ENCODE data around the gene PRKD1. TPM values are rescaled to one million over a fixed set of nuclear protein-coding genes. Genes with fewer than 3 reads are reported as not detected.

PRKD1 gene
- total and polyA plus RNA-seq, 10 of the 15 experiments (the other 5 are each of a cell fraction or from before 2014, with no cell fraction given) = 0.02 to 0.56 TPM; not detected in 8

- Histone ChIP-seq H3K79me2 (ENCODE audit: control insufficient read depth, insufficient read depth, low read length) (no peaks in the 10 kb centered on the region), H3K4me3 (no peak overlapping the region), H2AFZ (ENCODE audit: control insufficient read depth, low read depth, low read length) (no peak overlapping the region), H3K36me3 (ENCODE audit: control insufficient read depth in 2 of 2, insufficient read depth in 2 of 2, low read length in 1 of 2) (no peaks in the 10 kb centered on the region), H3K9ac (ENCODE audit: control insufficient read depth, insufficient read depth, low read length) (no peak overlapping the region), H3K9me3 (replicated peaks; ENCODE audit: control insufficient read depth, insufficient read depth, low read length) (no peaks in the 10 kb centered on the region), H3K4me1 (ENCODE audit: control insufficient read depth, insufficient read depth, low read length) (no peaks in the 10 kb centered on the region), H3K27me3 (replicated peaks in 1 of 2; ENCODE audit: control insufficient read depth in 2 of 2, insufficient read depth in 2 of 2, low read length in 1 of 2) (no peaks in the 10 kb centered on the region), H3K4me2 (ENCODE audit: control insufficient read depth, insufficient read depth) (no peak overlapping the region), H3K27ac (ENCODE audit: control insufficient read depth, insufficient read depth) (no peak overlapping the region), H4K20me1 (ENCODE audit: control insufficient read depth, insufficient read depth) (no peaks in the 10 kb centered on the region)
- no peak for ATAC-seq
- TF ChIP-seq JUNB (IDR thresholded peaks at IDR 0.05) = no peak
- no peak for FAIRE-seq
- CTCF ChIA-PET = interaction anchor here (1.3 kb wide), 1 partner anchor 717 kb away, joined by 3 read pairs; no protein-coding TSS in a partner anchor
- SMC1A ChIA-PET (ENCODE audit: uncharacterized antibody, unreplicated experiment) = interaction anchor here (0.6 to 1.2 kb wide), 5 partner anchors 9 to 936 kb away, joined by 3 read pairs; no protein-coding TSS in a partner anchor
- RAD21 ChIA-PET (ENCODE audit: unreplicated experiment) = no interaction called here
- BruUV-seq (replicated peaks) = no TSS peak
- 71% methylated on average over 4 of the region's 4 CpGs for WGBS (ENCODE audit: insufficient coverage, insufficient replicate concordance, low lambda C conversion rate, missing lambda C conversion rate)
- intact Hi-C loops (cut with micrococcal nuclease; ENCODE audit: unreplicated experiment) (no loop called here), in situ Hi-C loops (cut with MboI) (loop anchor here (5.0 to 10.0 kb wide), 3 partner anchors 451 to 891 kb away; no protein-coding TSS in a partner anchor)
- no peak for DNase-seq (ENCODE audit: low read depth, low spot score)
- POLR2A ChIA-PET = no interaction called here
Observed at GRCh38 chr14:29553427-29553826, 374.2 kb downstream of the PRKD1 start.

- in situ Hi-C loops (cut with MboI) (no loop called here), intact Hi-C loops (cut with micrococcal nuclease; ENCODE audit: unreplicated experiment) (loop anchor here (1.0 to 10.0 kb wide), 4 partner anchors 456 to 894 kb away; no protein-coding TSS in a partner anchor)
- H3K79me2 ChIP-seq (ENCODE audit: control insufficient read depth, insufficient read depth, low read length) = no peaks in the 10 kb centered on the region
Observed at GRCh38 chr14:29548948-29549370, 378.7 kb downstream of the PRKD1 start.

More at GRCh38 chr14:29548948-29549370, 378.7 kb downstream of the PRKD1 start:
- Histone ChIP-seq H3K4me2 (ENCODE audit: control insufficient read depth, insufficient read depth) (no peak overlapping the region), H3K27ac (ENCODE audit: control insufficient read depth, insufficient read depth) (no peak overlapping the region), H4K20me1 (ENCODE audit: control insufficient read depth, insufficient read depth) (no peaks in the 10 kb centered on the region), H3K9ac (ENCODE audit: control insufficient read depth, insufficient read depth, low read length) (no peak overlapping the region), H3K27me3 (replicated peaks in 1 of 2; ENCODE audit: control insufficient read depth in 2 of 2, insufficient read depth in 2 of 2, low read length in 1 of 2) (no peaks in the 10 kb centered on the region), H2AFZ (ENCODE audit: control insufficient read depth, low read depth, low read length) (no peak overlapping the region), H3K4me3 (no peak overlapping the region), H3K36me3 (ENCODE audit: control insufficient read depth in 2 of 2, insufficient read depth in 2 of 2, low read length in 1 of 2) (no peaks in the 10 kb centered on the region), H3K4me1 (ENCODE audit: control insufficient read depth, insufficient read depth, low read length) (no peaks in the 10 kb centered on the region), H3K9me3 (replicated peaks; ENCODE audit: control insufficient read depth, insufficient read depth, low read length) (no peaks in the 10 kb centered on the region)
- RAD21 ChIA-PET (ENCODE audit: unreplicated experiment) = interaction anchor here (1.3 to 2.8 kb wide), 2 partner anchors 665 to 894 kb away, joined by 5 to 12 read pairs; no protein-coding TSS in a partner anchor
- FAIRE-seq = peak; percentile 7
- peak; percentile 5 for DNase-seq (ENCODE audit: low read depth, low spot score)
- POLR2A ChIA-PET = no interaction called here
- ATAC-seq = peak; percentile 84
- BruUV-seq (replicated peaks) = no TSS peak
- SMC1A ChIA-PET (ENCODE audit: uncharacterized antibody, unreplicated experiment) = interaction anchor here (0.6 to 1.4 kb wide), 5 partner anchors 9 to 894 kb away, joined by 3 to 5 read pairs (median 5); no protein-coding TSS in a partner anchor
- 0% methylated on average over 2 of the region's 2 CpGs for WGBS (ENCODE audit: insufficient coverage, insufficient replicate concordance, low lambda C conversion rate, missing lambda C conversion rate)
- CTCF ChIA-PET = interaction anchor here (0.7 to 2.6 kb wide), 10 partner anchors 9 to 973 kb away, joined by 3 to 11 read pairs (median 6); no protein-coding TSS in a partner anchor
- no peak for TF ChIP-seq E2F4 (IDR thresholded peaks at IDR 0.05; ENCODE audit: low read depth, low read length)
- peak; percentile 71; the same call in 1 of the 2 replicates for TF ChIP-seq SMC3 (IDR thresholded peaks at IDR 0.05; ENCODE audit: borderline replicate concordance, low read length)
- TF ChIP-seq RAD21 (IDR thresholded peaks at IDR 0.05; ENCODE audit: insufficient read depth, low read depth, low read length) = peak; percentile 62
- no peak for TF ChIP-seq EED (IDR thresholded peaks at IDR 0.05; ENCODE audit: low read depth)
- no peak for TF ChIP-seq MAX (IDR thresholded peaks at IDR 0.05; ENCODE audit: low read depth, low read length)
- TF ChIP-seq CTCF (IDR thresholded peaks at IDR 0.05 in 2 of 3, conservative IDR thresholded peaks at IDR 0.05 in 1 of 3; ENCODE audit: control insufficient read depth in 2 of 3, extremely low read depth in 1 of 3, insufficient read depth in 1 of 3, low read depth in 3 of 3, low read length in 3 of 3) = peak; percentile 32 to 46 (median 35); a peak in 4 of 6 replicates
- no peak for TF ChIP-seq NKRF (conservative IDR thresholded peaks at IDR 0.05)
- TF ChIP-seq SMAD1 (IDR thresholded peaks at IDR 0.05; ENCODE audit: low read depth, partially characterized antibody) = no peak
